Liver (tissue), 9 donors: ENCODE data around the gene HP. TPM values are rescaled to one million over a fixed set of nuclear protein-coding genes. Genes with fewer than 3 reads are reported as not detected.
A peak's percentile ranks its signal among the peaks of the same experiment; 100 is the strongest.

ENCODE experiments used
- DNase-seq: peaks from one replicate; pipeline ENCODE4 v3.0.0-alpha.2; 2017; ENCODE audit warnings: low spot score
- H3K27ac ChIP-seq, 2 donors: one replicate each; pipeline ENCODE4 v1.7.0; 2013; ENCODE audit warnings: inconsistent platforms in 2 of 2, low read length in 2 of 2, control low read depth in 1 of 2, low read depth in 1 of 2, mild to moderate bottlenecking in 1 of 2
- H3K27me3 ChIP-seq, 4 donors: one replicate each; pipeline versions ENCODE4 v1.6.1 to v1.7.0; 2013; ENCODE audit warnings: low read length in 3 of 4, inconsistent platforms in 1 of 4, mild to moderate bottlenecking in 1 of 4, moderate library complexity in 1 of 4; ENCODE audit not compliant: control insufficient read depth in 4 of 4, insufficient read depth in 4 of 4
- H3K36me3 ChIP-seq, 4 donors: one replicate each; pipeline versions ENCODE4 v1.6.1 to v1.7.0; 2013; ENCODE audit warnings: low read length in 3 of 4, mild to moderate bottlenecking in 3 of 4, low read depth in 1 of 4, moderate library complexity in 1 of 4; ENCODE audit not compliant: control insufficient read depth in 4 of 4, insufficient read depth in 3 of 4
- H3K4me1 ChIP-seq, 4 donors: one replicate each; pipeline versions ENCODE4 v1.6.1 to v1.7.0; 2013; ENCODE audit warnings: low read length in 3 of 4, mild to moderate bottlenecking in 3 of 4, moderate library complexity in 1 of 4; ENCODE audit not compliant: control insufficient read depth in 4 of 4, insufficient read depth in 4 of 4
- H3K4me3 ChIP-seq, 3 donors: one replicate each; pipeline versions ENCODE4 v1.6.1 to v1.7.0; 2013; ENCODE audit warnings: low read length in 3 of 3, control low read depth in 1 of 3, low read depth in 1 of 3, mild to moderate bottlenecking in 1 of 3
- H3K9ac ChIP-seq, 2 donors: one replicate each; pipeline ENCODE4 v1.7.0; 2013; ENCODE audit warnings: low read length in 2 of 2, mild to moderate bottlenecking in 2 of 2, moderate library complexity in 2 of 2, control low read depth in 1 of 2, low read depth in 1 of 2
- H3K9me3 ChIP-seq, 4 donors: one replicate each; pipeline versions ENCODE4 v1.6.1 to v1.7.0; 2013; ENCODE audit warnings: low read length in 3 of 4; ENCODE audit not compliant: control insufficient read depth in 4 of 4
- EGR1 ChIP-seq, 2 donors: IDR thresholded peaks; 2 replicates each; pipeline ENCODE4 v1.6.1; 2016 to 2018; ENCODE audit warnings: antibody characterized with exemption in 2 of 2, low read depth in 2 of 2
- FOXA1 ChIP-seq: IDR thresholded peaks from 2 replicates; pipeline ENCODE4 v1.6.1; 2016; ENCODE audit warnings: antibody characterized with exemption
- FOXA2 ChIP-seq: IDR thresholded peaks from 2 replicates; pipeline ENCODE4 v1.6.1; 2016; ENCODE audit warnings: antibody characterized with exemption
- GABPA ChIP-seq, 2 donors: IDR thresholded peaks in 1 of 2; conservative IDR thresholded peaks in 1 of 2; 2 replicates each; pipeline ENCODE4 v1.6.1; 2016; ENCODE audit warnings: antibody characterized with exemption in 2 of 2, mild to moderate bottlenecking in 1 of 2, moderate library complexity in 1 of 2
- HNF4A ChIP-seq, 2 donors: conservative IDR thresholded peaks; 2 replicates each; pipeline ENCODE4 v1.6.1; 2016; ENCODE audit warnings: antibody characterized with exemption in 2 of 2, mild to moderate bottlenecking in 2 of 2
- HNF4G ChIP-seq: IDR thresholded peaks from 2 replicates; pipeline ENCODE4 v1.6.1; 2016; ENCODE audit warnings: antibody characterized with exemption
- JUND ChIP-seq, 2 donors: IDR thresholded peaks; 2 replicates each; pipeline ENCODE4 v1.6.1; 2016; ENCODE audit warnings: antibody characterized with exemption in 2 of 2
- NR2F2 ChIP-seq: IDR thresholded peaks from 2 replicates; pipeline ENCODE4 v1.6.1; 2016; ENCODE audit warnings: antibody characterized with exemption
- RAD21 ChIP-seq, 2 donors: IDR thresholded peaks; 2 replicates each; pipeline ENCODE4 v1.6.1; 2016; ENCODE audit warnings: antibody characterized with exemption in 2 of 2, mild to moderate bottlenecking in 2 of 2
- RXRA ChIP-seq, 2 donors: IDR thresholded peaks; 2 replicates each; pipeline ENCODE4 v1.6.1; 2017 to 2018; ENCODE audit warnings: antibody characterized with exemption in 2 of 2, mild to moderate bottlenecking in 1 of 2
- SP1 ChIP-seq: IDR thresholded peaks from 2 replicates; pipeline ENCODE4 v1.6.1; 2018; ENCODE audit warnings: antibody characterized with exemption, mild to moderate bottlenecking
- TAF1 ChIP-seq: conservative IDR thresholded peaks from 2 replicates; pipeline ENCODE4 v1.6.1; 2016; ENCODE audit warnings: antibody characterized with exemption, mild to moderate bottlenecking
- YY1 ChIP-seq: IDR thresholded peaks from 2 replicates; pipeline ENCODE4 v1.6.1; 2016; ENCODE audit warnings: antibody characterized with exemption, mild to moderate bottlenecking
- WGBS: extraction: QIAGEN DNeasy Blood & Tissue Kit; methylation state at CpG from one replicate; pipeline ENCODE4 v1.1.7; 2013; 5-methylcytosine and 5-hydroxymethylcytosine counted together
- polyA plus RNA-seq, 2 donors: library from polyadenylated mRNA; stranded (reverse) in 1 of 2; unstranded in 1 of 2; fragments of 200-250 nt in 1 of 2; fragments of >200 nt in 1 of 2; fragmentation: Nextera tagmentation in 1 of 2; extraction: Ambion mirVana in 1 of 2; gene quantifications; one replicate each; pipeline versions ENCODE4 v1.2.1 to v1.2.3, GENCODE V29; 2013 to 2015
- total RNA-seq, 2 donors: library from RNA; depleted of rRNA; stranded (reverse); fragments of >200 nt; gene quantifications; one replicate each; pipeline ENCODE4 v1.2.3, GENCODE V29; 2014
- TF ChIP-seq, protein P1 (sequence below): IDR thresholded peaks from 2 replicates; pipeline ENCODE4 v1.6.1; 2016; ENCODE audit warnings: antibody characterized with exemption
- TF ChIP-seq, protein P2 (sequence below): fragments of 150-350 bp; IDR thresholded peaks from 2 replicates; pipeline ENCODE4 v1.5.1; 2017; ENCODE audit warnings: improper control_type of control experiment, low read depth, low read length; ENCODE audit not compliant: missing input control
- TF ChIP-seq, protein P3 (sequence below): IDR thresholded peaks from 2 replicates; pipeline ENCODE4 v1.6.1; 2016; ENCODE audit warnings: antibody characterized with exemption
- TF ChIP-seq, protein P4 (sequence below): IDR thresholded peaks from 2 replicates; pipeline ENCODE4 v1.6.1; 2016; ENCODE audit warnings: antibody characterized with exemption, mild to moderate bottlenecking
- TF ChIP-seq, protein P5 (sequence below): IDR thresholded peaks from 2 replicates; pipeline ENCODE4 v1.6.1; 2016; ENCODE audit warnings: antibody characterized with exemption
- donor health status: healthy.
- donor health status: healthy.
- donor health status: healthy.
- donor health status: healthy.
- donor health status: healthy.

HP gene
- total and polyA plus RNA-seq, 4 donors, result 13,922 to 117,679 (median 53,485) TPM

DNA sequence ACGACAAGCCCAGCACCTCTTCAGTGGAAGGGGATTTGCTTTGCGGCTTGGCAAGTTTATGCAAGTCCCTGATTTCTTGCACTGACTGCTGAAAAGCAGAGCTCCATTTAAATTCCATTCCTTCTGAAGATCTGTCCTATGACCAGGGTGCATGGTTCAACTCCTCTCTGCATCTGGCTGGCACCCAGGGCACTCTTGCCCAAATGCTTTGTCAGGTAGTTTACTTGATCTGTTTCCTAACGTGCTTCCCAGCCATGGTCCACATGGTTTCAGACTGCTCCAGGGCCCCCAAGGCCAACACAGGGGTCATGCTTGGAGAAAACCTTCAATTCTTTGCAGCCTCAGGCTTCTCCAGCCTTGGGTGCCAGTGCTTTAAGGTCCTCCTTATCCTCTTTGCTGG, 11.2 kb upstream of the HP start:
- TF ChIP-seq, protein P1, sequence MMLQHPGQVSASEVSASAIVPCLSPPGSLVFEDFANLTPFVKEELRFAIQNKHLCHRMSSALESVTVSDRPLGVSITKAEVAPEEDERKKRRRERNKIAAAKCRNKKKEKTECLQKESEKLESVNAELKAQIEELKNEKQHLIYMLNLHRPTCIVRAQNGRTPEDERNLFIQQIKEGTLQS, result peak; percentile 69
- TF ChIP-seq SP1 (peak; percentile 97), TAF1 (peak; percentile 33), EGR1 (IDR thresholded peaks at IDR 0.05; ENCODE audit: low read depth in 2 of 2) (peak; percentile 53 to 90), HNF4A (conservative IDR thresholded peaks at IDR 0.05) (peak; percentile 99 to 100), JUND (IDR thresholded peaks at IDR 0.05) (peak in 1 of 2 donors; percentile 90), FOXA2 (peak; percentile 39), RXRA (IDR thresholded peaks at IDR 0.05) (peak; percentile 94 to 95), FOXA1 (no peak), GABPA (IDR thresholded peaks at IDR 0.05 in 1 of 2, conservative IDR thresholded peaks at IDR 0.05 in 1 of 2) (peak in 1 of 2 donors; percentile 24), HNF4G (peak; percentile 98), RAD21 (IDR thresholded peaks at IDR 0.05) (peak; percentile 17 to 52), YY1 (peak; percentile 83), NR2F2 (peak; percentile 49)
- TF ChIP-seq, protein P2, sequence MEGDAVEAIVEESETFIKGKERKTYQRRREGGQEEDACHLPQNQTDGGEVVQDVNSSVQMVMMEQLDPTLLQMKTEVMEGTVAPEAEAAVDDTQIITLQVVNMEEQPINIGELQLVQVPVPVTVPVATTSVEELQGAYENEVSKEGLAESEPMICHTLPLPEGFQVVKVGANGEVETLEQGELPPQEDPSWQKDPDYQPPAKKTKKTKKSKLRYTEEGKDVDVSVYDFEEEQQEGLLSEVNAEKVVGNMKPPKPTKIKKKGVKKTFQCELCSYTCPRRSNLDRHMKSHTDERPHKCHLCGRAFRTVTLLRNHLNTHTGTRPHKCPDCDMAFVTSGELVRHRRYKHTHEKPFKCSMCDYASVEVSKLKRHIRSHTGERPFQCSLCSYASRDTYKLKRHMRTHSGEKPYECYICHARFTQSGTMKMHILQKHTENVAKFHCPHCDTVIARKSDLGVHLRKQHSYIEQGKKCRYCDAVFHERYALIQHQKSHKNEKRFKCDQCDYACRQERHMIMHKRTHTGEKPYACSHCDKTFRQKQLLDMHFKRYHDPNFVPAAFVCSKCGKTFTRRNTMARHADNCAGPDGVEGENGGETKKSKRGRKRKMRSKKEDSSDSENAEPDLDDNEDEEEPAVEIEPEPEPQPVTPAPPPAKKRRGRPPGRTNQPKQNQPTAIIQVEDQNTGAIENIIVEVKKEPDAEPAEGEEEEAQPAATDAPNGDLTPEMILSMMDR, result no peak
- TF ChIP-seq, protein P3, sequence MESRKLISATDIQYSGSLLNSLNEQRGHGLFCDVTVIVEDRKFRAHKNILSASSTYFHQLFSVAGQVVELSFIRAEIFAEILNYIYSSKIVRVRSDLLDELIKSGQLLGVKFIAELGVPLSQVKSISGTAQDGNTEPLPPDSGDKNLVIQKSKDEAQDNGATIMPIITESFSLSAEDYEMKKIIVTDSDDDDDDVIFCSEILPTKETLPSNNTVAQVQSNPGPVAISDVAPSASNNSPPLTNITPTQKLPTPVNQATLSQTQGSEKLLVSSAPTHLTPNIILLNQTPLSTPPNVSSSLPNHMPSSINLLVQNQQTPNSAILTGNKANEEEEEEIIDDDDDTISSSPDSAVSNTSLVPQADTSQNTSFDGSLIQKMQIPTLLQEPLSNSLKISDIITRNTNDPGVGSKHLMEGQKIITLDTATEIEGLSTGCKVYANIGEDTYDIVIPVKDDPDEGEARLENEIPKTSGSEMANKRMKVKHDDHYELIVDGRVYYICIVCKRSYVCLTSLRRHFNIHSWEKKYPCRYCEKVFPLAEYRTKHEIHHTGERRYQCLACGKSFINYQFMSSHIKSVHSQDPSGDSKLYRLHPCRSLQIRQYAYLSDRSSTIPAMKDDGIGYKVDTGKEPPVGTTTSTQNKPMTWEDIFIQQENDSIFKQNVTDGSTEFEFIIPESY, result peak; percentile 81
- TF ChIP-seq, protein P4, sequence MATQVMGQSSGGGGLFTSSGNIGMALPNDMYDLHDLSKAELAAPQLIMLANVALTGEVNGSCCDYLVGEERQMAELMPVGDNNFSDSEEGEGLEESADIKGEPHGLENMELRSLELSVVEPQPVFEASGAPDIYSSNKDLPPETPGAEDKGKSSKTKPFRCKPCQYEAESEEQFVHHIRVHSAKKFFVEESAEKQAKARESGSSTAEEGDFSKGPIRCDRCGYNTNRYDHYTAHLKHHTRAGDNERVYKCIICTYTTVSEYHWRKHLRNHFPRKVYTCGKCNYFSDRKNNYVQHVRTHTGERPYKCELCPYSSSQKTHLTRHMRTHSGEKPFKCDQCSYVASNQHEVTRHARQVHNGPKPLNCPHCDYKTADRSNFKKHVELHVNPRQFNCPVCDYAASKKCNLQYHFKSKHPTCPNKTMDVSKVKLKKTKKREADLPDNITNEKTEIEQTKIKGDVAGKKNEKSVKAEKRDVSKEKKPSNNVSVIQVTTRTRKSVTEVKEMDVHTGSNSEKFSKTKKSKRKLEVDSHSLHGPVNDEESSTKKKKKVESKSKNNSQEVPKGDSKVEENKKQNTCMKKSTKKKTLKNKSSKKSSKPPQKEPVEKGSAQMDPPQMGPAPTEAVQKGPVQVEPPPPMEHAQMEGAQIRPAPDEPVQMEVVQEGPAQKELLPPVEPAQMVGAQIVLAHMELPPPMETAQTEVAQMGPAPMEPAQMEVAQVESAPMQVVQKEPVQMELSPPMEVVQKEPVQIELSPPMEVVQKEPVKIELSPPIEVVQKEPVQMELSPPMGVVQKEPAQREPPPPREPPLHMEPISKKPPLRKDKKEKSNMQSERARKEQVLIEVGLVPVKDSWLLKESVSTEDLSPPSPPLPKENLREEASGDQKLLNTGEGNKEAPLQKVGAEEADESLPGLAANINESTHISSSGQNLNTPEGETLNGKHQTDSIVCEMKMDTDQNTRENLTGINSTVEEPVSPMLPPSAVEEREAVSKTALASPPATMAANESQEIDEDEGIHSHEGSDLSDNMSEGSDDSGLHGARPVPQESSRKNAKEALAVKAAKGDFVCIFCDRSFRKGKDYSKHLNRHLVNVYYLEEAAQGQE, result peak; percentile 72
- TF ChIP-seq, protein P5, sequence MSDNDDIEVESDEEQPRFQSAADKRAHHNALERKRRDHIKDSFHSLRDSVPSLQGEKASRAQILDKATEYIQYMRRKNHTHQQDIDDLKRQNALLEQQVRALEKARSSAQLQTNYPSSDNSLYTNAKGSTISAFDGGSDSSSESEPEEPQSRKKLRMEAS, result peak; percentile 97
- Histone ChIP-seq H3K4me1 (peaks cover 6 to 47% (median 21%) of the 10 kb centered on the region in 4 donors), H3K27ac (peak overlapping the region; percentile 88 to 95), H3K9me3 (no peaks in the 10 kb centered on the region), H3K27me3 (no peaks in the 10 kb centered on the region), H3K9ac (peak overlapping the region; percentile 3 to 68), H3K4me3 (peak overlapping the region; percentile 7 to 73 (median 68)), H3K36me3 (peaks cover 0 to 3% (median 0%) of the 10 kb centered on the region in 4 donors)
- no peak for DNase-seq
- WGBS, result 24% methylated on average over 3 of the region's 3 CpGs
